ENCODE data around the gene GAA.

The GAA gene

DNA sequence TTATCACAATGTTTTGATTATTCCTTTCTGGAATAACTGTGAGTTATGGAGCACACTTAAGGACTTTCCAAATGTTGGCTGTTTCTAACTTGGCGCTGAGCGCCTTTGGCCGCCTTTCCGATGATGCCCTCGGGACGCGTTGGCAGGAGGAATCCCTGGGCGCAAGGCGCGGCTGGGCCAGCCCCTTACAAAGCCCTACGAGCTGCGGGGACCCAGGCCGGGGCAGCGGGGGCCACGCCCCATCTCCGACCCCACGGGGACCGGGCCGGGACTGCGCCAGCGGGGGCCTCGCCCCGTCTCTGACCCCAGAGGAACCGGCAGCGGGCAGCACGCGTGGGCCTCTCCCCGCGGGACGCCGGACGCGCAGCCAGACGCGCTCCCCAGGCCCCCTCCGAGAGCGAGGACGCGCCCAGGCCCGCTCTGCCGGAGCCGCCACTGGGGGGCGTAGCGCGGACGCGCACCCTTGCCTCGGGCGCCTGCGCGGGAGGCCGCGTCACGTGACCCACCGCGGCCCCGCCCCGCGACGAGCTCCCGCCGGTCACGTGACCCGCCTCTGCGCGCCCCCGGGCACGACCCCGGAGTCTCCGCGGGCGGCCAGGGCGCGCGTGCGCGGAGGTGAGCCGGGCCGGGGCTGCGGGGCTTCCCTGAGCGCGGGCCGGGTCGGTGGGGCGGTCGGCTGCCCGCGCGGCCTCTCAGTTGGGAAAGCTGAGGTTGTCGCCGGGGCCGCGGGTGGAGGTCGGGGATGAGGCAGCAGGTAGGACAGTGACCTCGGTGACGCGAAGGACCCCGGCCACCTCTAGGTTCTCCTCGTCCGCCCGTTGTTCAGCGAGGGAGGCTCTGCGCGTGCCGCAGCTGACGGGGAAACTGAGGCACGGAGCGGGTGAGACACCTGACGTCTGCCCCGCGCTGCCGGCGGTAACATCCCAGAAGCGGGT lies at the start of gene GAA:
GAA (plus strand) TSS at position 571 of the 935 bp plus-strand sequence. CDS start 3,006 bp downstream, outside the sequence.
- DNase-seq = peak; percentile 94

DNA sequence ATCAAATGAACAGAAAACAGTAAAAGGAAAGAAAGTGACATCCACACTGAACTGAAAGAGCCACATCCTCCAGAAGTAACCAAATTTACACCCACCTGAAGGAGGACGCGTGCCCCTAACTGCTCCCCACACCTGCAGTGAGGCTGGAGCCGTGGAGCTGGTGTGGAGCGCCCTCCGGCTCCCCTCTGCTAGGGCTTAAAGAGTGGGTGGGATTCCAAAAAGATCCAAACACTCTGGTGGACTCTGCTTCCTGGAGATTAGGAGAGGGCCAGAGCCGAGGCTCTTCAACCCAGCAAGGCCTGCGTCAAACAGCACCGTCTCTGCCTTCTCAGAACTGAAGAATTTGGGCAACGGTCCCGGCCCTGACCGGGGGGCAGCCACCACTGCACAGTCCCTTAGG lies 49.7 kb upstream of the GAA start:
- DNase-seq = no peak

DNA sequence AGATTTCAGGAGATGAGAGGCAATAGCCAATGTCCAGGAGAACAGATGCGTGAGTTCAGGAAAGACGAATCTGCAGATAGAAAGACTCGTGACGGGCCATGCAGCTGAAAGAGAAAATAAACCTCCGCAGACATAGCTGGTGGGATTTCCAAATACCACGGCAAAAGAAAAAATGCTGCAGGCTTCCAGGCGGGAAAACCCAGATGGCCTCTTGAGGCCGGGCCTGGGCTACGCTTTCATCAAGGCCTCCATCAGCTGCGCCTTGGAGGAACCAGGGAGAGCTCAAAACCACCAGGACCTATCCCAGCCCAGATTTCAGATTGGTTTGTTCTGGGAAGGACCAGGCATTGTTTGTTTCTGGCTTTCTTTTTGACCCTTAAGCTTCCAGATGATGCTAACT lies 48.3 kb upstream of the GAA start:
- DNase-seq = no peak

DNA sequence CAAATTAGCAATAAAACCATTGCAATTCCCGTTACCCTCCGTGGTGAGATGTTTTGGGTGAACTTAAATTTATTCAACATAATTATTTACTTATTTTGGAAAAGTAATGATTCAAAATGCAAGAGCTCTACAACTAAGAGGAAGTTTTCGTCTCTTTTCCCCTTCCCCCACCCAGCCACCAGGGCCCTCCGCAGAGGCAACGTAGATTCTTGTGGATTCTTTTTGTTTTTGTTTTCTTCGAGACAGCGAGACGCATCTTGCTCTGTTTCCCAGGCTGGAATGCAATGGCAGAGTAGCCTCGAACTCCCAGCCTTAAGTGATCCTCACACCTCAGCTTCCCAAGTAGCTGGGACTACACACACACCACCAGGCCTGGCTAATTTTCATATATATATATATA lies 45.8 kb upstream of the GAA start:
- DNase-seq = no peak

DNA sequence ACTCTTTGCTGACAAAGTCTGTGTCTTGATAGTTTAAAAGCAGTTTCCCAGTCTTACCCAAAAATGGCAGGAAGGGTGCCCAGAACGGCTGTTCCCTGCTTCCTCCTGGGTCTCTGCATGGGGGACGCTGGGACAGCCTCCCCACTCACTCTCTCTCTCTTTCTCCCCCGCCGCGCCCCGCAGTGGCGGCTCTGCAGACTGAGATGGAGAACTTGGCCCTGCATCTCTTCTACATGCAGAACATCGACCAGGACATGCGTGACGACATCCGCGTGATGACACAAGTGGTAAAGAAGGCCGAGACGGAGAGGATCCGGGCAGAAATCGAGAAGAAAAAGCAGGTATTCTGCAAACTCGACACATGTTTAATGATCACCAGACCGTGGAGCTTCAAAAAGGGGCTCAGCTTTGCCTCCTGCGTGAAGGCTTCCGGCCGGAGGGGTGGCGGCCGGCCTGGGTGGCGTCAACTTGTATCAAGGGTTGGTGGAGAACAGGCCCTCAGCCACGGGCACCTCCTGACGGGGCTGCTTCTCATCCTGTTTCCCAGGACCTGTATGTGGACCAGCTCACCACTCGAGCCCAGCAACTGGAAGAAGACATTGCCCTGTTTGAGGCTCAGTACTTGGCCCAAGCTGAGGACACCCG lies 42.9 kb upstream of the GAA start:
- no peak for DNase-seq

DNA sequence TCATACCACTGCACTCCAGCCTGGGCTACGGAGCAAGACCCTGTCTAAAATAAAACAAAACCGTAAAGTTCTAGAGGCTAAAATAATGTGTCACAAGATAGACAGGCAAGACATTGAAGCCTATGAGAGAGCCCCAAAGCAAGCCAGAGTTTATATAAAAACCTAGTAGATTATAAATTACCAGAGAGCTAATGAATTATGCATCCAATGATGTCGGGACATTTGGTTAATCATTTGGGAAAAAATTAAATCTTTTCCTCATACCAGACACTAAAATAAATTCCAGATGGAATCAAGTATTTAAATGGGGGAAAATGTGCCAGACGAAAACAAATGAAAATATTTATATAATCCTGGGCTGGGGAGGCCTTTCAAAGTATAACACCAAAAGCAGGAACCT lies 40.7 kb upstream of the GAA start:
- no peak for DNase-seq

DNA sequence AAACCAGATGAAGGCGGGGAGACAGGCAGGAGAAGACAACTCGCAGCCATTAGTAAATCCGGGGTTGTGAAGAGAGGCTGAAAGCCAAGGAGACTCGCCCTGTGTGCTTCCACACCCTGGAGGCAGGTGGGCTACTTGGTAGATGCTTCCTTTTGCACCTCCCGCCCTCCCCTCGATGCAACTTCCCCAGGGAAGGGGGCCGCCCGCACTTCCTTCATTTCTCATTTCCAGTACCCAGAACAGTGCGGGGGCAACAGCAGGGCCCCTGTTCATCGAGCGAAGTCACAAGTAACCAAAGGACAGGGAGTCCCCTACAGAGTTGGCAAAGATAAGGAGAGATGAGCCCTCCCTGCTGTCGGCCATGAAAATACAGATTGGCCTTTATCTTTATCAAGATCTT lies 40.0 kb upstream of the GAA start:
- DNase-seq = no peak

DNA sequence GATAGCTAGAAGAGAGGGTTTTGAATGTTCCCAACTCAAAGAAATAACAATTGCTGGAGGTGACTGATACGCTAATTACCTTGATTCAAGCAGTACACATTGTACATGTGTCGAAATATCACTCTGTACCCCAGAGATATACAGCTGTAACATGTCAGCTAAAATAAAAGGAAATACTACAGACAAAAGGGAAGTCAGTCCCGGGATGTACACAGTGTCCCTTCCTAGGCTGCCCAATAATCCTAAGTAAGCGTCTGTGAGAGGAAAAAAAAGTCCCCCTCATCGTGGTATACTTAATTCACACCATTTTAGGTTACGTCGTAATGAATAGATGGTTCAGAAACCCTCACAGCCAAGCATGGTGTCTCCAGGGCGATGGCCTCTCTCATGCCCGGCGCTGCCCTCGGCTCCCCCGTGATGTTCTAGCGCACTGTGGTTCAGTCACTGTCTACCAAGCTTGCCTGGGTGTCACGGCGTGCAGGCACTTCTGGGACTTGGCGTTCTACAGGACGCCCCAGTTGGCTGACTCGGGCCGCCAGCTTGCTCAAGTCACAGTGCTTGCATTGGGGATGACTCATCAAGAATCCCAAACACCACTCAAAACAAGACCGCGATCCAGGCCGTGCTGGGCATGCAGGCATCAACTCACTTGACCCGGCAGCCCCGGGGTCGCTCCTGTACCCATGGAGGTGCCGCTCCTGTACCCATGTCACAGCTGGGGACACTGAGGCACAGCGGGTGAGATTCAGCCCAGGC lies 37.4 kb upstream of the GAA start:
- DNase-seq = no peak

DNA sequence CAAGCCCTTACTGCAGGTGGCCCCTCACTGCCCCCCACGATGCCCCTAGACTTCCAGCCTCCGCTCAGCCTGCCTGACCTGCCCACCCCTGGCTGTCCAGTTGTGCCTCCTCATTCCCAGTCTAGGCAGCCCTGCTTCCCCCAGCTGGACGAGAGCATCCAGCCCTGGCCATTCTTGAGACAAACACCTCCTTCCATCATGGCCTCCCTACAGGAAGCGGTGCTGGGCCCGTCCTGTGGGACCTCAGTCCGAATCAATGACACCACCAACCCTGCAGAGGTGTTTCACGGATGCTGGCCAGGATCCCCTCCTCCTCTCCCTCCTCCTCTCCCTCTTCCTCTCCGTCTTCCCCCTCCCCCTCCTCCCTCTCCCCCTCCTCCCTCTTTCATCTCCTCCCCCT lies 36.7 kb upstream of the GAA start:
- no peak for DNase-seq

DNA sequence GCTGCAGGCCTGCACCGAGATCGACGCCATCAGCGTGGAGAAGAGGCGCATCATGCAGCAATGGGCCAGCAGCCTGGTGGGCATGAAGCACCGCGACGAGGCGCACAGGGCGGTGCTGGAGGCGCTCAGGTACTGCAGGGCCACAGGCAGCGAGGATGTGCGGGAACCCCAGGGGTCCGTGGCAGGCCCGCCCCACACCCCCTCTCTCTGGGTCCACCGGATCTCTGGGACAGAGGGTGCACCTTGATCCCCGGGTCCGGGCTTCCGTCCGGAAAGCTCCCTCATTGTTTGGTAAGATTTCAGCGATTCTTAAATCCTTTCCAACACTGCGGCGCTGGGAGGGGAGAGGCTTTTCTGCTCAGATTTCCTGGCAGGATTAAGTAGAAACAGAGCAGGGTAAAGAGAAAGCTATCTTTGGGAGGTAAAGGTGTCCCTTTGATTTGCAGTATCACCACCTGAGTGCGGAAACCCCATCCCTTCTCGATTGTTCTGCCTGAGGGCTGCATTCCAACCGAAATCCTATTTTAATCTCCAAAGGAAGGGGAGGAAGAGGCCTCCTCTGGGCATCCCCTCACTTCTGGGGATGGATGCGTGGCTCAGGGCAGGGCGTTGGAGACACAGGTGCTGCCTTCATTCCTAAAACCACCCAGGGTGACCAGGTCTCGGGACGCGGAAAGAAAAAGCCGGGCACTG lies 35.8 kb upstream of the GAA start:
- DNase-seq = no peak

DNA sequence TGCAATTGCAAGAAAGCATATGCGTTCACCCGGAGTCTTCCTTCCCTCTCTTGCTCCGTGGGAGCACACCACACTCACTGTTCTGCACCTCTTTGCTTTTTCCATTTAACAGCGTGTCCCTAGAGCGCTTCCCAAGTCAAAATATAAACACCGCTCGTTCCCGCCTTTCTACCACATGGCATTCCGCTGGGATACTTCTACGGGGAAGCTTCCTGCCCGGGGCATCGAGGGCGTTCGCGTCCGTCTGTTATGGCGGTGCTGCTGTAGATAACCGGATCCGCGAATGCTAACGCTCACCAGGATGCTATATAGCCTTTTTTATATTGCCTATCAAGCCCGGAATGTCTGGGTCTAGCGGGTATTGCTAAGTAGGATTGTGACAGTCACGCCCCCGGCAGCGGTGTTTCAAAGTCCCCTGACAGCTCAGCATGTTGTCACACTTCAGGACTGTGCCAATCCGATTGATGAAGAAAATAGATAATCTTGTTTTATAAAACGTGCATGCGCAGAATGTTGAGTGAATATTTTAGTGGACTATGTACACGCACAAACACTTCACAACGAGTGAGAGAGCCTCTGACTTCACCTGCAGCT lies 33.9 kb upstream of the GAA start:
- no peak for DNase-seq

DNA sequence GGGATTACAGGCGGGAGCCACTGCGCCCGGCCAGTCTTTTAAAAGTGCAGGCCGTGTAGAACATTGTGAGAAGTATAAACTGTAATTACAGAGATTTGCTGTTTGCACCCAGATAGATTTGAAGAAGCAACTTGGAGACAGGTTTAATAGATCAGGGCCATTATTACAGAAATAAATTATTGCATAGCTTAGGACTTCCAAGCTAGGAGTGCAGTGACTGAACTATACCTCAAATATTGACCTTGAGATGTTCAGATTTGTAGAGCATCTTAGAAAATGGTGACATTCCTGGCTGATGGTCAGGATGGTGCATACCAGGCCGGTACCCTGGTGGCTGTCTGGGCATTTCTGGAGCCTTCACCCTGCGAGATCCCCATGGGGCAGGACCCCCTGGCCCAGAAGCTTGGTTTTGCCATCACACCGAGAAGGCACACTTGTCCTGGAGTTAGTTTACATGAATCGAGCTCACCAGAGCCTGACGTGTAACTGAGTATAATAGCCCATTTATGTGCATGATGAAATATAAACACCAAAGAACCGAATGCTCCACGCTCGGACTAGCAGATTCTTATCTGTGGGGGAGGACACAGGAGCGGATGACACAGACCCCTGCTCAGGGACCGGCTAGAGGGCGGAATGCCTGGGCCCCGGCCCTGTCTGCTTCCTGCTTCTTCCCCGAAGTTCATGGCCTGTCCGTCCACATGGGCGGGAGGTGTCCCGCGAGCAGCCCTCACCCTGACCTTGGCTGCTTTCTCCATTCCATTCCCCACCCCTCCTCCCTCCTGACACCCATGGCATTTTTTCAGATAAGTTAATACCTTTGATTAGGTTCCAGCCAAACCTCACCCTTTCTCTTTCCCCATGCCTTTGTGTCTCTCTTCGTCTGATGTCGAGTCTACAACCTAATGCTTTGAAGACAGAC lies 32.8 kb upstream of the GAA start:
- DNase-seq = no peak

DNA sequence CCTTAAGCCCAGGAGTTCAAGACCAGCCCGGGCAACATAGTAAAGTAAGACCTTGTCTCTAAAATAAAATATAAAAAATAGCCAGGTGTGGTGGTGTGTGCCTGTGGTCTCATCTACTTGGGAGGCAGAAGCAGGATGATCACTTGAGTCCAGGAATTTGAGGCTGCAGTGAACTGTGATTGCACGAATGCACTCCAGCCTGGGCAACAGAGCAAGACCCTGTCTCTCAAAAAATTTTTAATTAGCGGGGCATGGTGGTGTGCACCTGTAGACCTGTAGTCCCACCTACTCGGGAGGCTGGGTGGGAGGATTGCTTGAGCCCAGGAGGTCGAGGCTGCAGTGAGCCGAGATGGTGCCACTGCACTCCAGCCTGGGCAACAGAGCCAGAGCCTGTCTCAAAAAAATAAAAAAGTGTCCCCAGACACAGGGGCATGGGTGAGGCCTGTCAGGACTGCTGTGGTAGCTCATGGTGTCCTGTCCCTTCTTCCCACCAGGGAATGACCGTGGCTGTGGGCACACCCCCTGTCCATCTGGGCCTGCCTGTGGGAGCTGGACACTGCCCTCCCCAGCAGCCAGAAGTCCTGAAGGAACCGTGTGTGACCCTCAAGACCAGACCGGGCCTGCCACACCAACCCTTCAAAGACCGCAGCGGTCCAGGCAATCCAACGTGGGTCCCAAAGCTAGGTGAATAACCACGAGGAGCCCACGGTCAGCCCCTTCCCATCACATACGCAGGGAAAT lies 30.8 kb upstream of the GAA start:
- no peak for DNase-seq

DNA sequence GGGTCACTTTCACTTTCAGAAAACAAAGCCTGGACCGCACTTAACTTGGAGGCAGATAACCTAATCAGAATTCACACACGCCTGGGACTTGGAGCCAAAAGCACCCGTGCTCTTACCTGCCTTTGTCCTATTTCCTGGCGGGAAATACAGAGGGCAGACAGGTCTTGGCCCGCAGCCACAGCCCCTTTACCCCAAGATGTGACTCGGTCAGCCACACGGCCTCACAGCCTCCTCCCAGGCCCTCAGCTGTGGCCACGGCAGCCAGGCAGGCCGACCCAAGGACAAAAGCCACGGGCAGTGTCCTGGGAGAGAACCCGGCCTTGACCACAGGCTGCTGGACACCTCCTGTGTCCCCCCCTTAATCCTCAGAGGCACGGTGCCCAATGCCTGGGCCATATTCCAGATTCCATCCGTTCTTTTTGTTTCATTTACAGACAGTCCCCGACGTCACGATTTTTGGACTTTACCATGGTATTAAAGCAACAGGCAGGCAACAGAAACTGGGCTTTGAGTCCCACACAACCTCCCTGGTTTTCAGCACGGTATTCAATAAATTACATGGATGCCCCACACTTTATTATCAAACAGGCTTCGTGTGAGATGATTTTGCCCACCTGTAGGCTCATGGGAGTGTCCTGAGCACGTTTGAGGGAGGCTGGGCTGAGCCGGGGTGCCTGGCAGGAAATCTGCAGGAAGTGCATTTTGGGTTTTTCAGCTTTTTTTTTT lies 30.1 kb upstream of the GAA start:
- no peak for DNase-seq

DNA sequence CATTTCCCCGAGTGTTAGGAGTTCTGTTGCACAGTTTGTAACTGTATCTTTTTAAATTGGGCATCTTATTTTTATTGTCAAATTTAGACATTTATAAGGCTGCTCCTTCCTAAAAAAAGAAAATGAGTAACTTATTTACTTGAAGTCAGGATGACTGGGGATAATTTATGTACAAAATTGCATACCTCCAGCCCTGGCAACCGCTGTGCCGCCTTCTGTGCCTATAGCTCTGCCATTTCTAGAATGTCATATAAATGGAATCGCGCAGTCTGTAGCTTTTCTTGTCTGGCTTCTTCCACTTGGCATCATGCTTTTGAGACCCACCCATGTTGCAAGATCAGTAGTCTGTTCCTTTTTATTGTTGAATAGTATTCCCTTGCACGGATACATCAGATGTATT lies 29.0 kb upstream of the GAA start:
- DNase-seq = no peak

DNA sequence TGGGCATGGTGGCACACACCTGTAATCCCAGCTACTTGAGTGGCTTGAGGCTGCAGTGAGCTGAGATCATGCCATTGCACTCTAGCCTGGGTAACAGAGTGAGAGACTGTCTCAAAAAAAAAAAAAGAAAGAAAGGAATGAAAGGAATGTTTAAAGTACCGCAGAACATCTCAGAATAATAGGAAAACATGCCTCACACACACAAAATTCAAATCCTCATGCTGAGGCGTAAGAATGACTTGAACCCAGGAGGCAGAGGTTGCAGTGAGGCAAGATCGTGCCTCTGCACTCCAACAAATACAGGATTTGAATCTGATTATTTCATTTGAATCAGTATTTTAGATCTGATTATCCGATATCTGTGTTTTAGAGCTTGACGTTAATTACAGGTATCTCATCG lies 21.3 kb upstream of the GAA start:
- no peak for DNase-seq

DNA sequence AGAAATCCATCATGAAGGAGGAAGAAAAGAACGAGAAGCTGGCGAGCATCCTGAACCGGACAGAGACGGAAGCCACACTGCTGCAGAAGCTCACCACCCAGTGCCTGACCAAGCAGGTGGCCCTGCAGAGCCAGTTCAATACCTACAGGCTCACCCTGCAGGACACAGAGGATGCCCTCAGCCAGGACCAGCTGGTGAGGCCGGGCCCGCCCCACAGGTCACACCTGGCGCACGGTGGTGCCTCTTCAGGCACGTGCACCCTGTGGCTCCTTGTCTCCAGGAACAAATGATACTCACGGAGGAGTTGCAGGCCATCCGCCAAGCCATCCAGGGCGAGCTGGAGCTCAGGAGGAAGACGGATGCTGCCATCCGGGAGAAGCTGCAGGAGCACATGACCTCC lies 19.8 kb upstream of the GAA start:
- no peak for DNase-seq

DNA sequence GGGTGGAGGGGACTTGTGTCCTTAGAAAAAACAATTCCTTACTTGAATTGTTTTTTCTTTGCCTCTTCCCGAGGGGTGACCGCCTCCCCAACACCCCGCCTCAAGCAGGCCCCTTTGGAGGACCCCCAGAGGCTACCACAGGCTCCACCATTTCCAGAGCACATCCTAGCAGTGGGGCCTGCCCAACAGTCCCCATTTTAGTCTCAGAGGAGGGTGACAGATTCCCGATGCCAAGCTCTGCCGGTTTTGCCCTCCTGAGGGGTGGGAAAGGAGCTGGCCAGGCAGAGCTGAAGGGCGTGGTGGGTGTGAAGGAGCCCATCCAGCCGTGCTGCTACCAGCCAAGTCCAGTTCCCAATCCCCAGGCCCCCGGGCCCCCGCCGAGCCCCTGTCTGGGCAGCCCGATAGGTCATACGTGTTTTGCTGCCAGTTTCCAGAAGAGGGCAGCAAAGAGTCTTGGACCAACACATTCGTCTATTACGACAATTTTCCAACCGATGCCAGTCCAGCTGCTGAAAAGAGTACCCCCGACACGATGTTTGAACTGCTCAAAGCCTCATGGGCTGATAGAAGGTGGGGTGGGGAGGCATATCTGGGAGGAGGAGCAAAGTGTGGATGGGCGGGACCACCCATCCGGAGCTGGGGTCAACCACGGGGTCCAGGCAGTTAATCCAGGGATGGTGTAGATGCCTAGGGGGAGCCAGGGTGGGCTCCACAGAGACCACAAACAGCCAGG lies 18.8 kb upstream of the GAA start:
- peak; percentile 79 for DNase-seq

DNA sequence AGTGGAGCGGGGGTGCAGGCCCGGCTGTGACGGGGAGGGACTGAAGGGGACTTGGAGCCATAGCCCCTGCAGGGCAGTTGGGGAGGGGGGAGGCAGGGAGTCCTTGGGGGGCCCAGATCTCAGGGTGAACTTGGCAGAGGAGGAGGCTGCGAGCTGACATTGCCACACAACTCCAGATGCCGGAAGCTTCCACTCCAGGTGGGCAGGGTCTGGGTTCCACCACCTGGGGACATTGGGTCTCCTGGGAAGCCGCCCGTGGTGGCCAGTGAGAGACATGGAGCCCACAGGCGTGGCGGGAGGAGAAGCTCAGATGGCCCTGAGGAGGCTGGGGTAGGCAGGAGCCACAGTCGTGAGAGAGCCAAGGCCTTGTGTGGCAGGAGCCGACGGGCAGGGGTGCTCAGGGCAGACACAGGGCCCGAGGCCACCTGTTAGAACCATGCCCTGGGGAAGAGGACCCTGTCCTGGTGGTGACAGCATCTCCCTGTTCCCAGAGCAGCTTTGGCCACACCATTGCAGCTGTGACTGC lies 18.2 kb upstream of the GAA start:
- DNase-seq = no peak

All from retina (tissue), 1 donor.